CMK (cell line): ENCODE data around the gene MEF2A.

Source experiments
- DNase-seq: peaks from one replicate; pipeline ENCODE4 v3.0.0-alpha.2; 2010; ENCODE audit warnings: low read depth

MEF2A gene

GRCh38 chr15:99606646-99607045 lies 40.9 kb downstream of the MEF2A start:
- DNase-seq: no peak

- no peak for DNase-seq
Observed at GRCh38 chr15:99613481-99613880, 47.7 kb downstream of the MEF2A start.

- no peak for DNase-seq
Observed at GRCh38 chr15:99613887-99614647, 48.3 kb downstream of the MEF2A start.

- no peak for DNase-seq
Observed at GRCh38 chr15:99614749-99615288, 49.0 kb downstream of the MEF2A start.

DNA sequence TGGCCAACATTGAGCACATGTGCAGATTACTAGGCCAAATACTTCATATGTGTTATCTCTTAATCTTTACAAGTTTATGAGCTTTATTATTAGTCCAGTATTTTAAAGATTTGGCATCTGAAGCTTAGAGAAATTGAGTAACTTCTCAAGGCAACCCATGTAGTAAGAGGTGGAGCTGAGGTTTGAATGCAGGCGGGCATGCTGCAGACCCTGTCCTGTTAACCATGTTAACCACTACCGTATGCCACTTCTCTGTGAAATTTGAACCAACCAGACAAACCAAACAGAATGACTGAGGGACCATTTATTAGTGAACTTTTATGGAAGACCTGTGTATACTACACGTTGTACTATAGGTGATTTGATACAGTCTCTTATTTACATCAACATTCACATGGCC lies 49.7 kb downstream of the MEF2A start:
- DNase-seq: no peak

DNA sequence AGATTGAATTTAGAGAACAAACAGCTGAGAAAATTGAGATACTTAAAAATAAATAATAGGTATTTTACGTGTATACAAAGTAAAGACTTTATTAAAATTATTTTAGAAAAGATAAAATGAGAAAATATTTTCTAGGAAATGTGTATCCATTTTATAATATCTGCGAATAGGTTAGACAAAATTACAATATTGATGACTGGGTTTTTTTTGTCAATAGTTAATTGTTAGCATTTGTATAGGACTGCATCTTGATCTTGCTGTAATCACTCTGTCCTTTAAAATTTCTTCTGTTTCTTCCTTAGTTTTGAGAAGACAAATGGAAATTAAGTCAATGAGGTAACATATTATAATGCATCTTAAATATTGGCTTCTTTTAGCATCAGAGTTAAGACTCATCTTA lies 50.3 kb downstream of the MEF2A start:
- no peak for DNase-seq

GRCh38 chr15:99616773-99617342 lies 51.1 kb downstream of the MEF2A start:
- DNase-seq: no peak

DNA sequence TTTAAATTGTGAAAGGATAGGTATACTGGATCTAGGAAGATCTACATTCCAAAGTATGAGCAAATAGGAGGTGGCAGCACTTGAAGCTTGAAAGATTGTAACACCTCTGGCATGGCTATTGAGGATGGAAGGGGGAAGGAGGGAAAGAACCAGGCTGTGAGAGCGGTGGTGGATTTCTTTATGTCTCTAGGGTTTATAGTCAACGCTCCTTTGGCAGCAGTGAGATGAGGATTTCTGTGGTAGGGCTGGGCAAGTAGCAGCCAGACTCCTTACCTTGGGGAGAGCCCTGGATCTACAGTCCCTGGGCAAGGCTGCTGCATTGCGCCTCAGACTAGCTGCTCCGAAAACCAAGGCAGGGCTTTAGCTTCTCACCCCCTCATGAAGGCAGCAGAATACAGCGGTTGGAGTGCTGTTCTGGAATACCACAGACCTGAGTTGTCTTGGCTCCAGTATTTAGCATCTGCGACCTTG lies 53.2 kb downstream of the MEF2A start:
- DNase-seq: no peak

GRCh38 chr15:99619712-99620111 lies 53.9 kb downstream of the MEF2A start:
- DNase-seq: no peak

DNA sequence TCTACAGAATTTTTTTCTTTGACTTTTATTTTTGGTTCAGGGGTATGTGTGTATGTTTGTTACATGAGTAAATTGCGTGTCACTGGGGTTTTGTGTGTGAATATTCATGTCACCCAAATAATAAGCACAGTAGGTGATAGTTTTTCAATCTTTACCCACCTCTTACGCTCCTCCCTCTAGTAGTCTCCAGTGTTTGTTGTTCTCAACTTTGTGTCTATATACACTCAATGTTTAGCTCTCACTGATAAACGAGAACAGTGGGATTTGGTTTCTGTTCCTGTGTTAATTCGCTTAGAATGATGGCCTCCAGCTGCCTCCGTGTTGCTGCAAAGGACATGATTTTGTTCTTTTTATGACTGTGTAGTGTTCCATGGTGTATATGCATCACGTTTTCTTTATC lies 54.4 kb downstream of the MEF2A start:
- no peak for DNase-seq

- DNase-seq: no peak
Observed at GRCh38 chr15:99621767-99622166, 56.0 kb downstream of the MEF2A start.

GRCh38 chr15:99628374-99629001 lies 62.7 kb downstream of the MEF2A start:
- DNase-seq: no peak

DNA sequence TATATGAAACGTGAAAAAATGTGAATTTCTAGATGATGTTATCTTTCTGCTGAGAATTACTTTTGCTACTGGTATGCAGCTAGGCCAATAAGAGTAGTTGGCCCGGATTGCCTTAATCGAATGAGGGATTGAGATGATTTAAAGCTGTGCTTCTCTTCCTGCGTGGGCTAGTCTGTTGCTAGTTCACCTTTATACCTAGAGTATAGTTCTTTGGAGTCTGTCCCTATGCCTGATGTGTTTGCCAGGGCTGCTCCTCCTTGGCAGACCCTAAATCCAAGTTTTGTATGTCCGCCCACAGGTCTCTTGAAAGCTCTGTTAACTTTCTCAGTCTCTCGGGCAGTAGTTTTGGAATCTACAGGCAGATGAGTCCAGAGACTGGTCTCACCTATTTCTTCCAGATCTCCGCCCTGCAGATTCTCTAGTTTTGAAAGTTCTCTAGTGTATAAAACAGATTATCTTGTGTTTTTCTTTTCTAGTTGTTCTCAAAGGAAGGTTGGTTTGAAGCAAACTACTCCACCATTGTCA lies 64.9 kb downstream of the MEF2A start:
- no peak for DNase-seq

GRCh38 chr15:99631255-99631654 lies 65.5 kb downstream of the MEF2A start:
- no peak for DNase-seq

DNA sequence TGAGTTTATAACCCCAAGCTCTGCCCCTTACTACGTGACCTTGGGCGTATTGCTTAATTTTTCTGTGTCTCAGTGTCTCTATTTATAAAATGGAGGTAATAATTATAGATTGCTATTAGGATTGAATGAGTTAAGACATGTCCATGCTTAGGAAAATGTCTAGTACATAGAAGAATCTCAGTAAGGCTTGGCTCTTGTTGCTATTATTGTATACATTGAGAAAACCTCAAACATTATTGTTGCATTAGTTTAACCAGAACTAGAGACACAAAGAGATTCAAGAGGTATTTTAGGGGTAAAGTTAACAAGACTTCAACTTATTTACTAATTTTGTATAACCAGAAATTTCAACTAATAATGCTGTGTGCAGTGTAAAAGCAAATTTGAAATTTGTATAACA lies 66.7 kb downstream of the MEF2A start:
- no peak for DNase-seq

DNA sequence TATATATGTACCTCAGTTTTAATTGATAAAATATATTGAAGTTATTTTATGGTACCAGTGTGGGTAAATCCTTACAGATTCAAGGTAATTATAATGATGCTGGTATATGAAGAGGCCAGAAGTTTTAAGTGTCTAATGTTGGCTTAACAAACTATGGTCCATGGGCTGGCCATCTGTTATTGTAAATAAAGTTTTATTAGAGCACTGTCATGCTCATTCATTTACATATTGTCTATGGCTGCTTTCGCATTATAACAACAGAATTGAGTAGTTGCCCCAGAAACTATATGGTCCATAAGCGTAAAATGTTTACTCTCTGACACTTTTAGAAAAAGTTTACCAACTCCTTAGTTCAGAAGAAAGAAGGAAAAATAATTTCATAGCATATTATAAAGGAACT lies 67.9 kb downstream of the MEF2A start:
- DNase-seq: no peak

DNA sequence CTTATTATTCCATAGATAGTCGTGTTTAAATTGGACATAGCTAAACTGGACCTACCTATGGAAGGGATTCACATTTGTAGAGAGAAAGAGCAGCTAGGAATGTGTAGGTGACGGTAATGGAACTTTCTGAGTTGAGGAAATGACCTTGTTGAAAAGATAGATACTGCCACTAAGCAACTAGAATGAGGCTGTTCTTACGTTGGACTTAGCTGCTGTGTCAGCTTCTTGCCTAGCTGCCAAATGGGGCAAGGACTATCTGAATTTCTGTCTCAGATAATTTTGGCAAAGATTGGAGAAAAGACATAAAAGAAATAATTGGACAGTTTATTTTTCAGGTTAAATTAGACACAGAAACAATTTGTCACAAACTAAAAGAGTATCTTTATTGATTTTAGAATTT lies 68.8 kb downstream of the MEF2A start:
- DNase-seq: no peak

GRCh38 chr15:99635145-99635544 lies 69.4 kb downstream of the MEF2A start:
- DNase-seq: no peak

GRCh38 chr15:99635794-99636193 lies 70.0 kb downstream of the MEF2A start:
- no peak for DNase-seq

- DNase-seq: no peak
Observed at GRCh38 chr15:99644913-99645542, 79.2 kb downstream of the MEF2A start.

DNA sequence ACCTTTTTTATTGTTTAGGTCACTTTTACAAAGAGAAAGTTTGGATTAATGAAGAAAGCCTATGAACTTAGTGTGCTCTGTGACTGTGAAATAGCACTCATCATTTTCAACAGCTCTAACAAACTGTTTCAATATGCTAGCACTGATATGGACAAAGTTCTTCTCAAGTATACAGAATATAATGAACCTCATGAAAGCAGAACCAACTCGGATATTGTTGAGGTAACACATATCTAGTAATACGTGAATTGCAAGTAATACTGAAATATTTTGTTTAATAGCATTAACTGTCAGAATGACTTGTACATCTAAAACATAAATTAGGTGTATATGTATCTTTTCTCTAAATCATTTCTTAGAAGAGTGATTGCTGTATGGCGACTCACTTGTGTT lies 79.8 kb downstream of the MEF2A start:
- no peak for DNase-seq

DNA sequence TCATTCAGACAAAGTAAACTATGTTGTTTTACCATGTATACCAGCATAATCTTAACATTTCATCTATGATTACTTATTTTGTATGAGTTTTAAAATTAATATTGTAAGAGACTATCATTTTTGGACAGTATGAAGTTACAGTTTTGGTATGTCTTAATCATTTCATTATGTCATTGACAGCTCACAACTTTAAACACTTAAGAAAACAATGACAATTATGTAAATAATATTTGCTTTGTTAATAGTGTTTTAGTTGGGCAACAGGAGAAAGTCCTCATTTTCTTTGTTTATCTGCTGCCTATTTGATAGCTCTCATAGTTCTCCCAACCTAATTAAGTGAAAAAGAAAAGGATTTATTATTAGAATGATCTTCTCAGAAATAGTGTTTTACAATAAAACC lies 80.2 kb downstream of the MEF2A start:
- DNase-seq: no peak
